Measurements from ENCODE around the gene SUDS3. TPM values are rescaled to one million over a fixed set of nuclear protein-coding genes. Genes with fewer than 3 reads are reported as not detected.

The SUDS3 gene
- polyA plus RNA-seq, 1 of the 3 experiments (the other 2 are of a cell fraction), result 15.0 TPM

- 18% methylated on average over 4 of the region's 4 CpGs for WGBS (ENCODE audit: low lambda C conversion rate)
- DNase-seq, result no peak
- H3F3A ChIP-seq (replicated peaks; ENCODE audit: insufficient read depth), result no peaks in the 10 kb centered on the region
- H3K36me3 ChIP-seq (replicated peaks in 1 of 2; ENCODE audit: control insufficient read depth in 1 of 2, insufficient read depth in 2 of 2, low read length in 1 of 2), result no peaks in the 10 kb centered on the region
- H3K9ac ChIP-seq, result no peak overlapping the region
- H3K4me1 ChIP-seq (ENCODE audit: control insufficient read depth in 1 of 2, insufficient read depth in 2 of 2, low read depth in 1 of 2, low read length in 1 of 2), result no peaks in the 10 kb centered on the region; a peak in 1 of 4 replicates
- no peak overlapping the region for H3K4me2 ChIP-seq
- H3K27ac ChIP-seq (ENCODE audit: low read depth in 2 of 2, low read length in 1 of 2), result no peak overlapping the region
- H3K79me2 ChIP-seq (ENCODE audit: insufficient read depth), result no peaks in the 10 kb centered on the region
- H3K9me3 ChIP-seq, result no peaks in the 10 kb centered on the region
- ChIA-PET CTCF (no interaction called here), POLR2A (no interaction called here)
- H3K9me2 ChIP-seq, result no peaks in the 10 kb centered on the region
- H2AFZ ChIP-seq (ENCODE audit: low read depth), result no peak overlapping the region
- no peak overlapping the region for H3K4me3 ChIP-seq (ENCODE audit: low read depth in 2 of 2, low read length in 1 of 2)
- no peaks in the 10 kb centered on the region for H3K27me3 ChIP-seq (ENCODE audit: insufficient read depth)
- no peak for TF ChIP-seq MXI1 (IDR thresholded peaks at IDR 0.05; ENCODE audit: low read depth, low read length)
- H4K20me1 ChIP-seq (ENCODE audit: insufficient read depth), result no peaks in the 10 kb centered on the region
These were observed 69.9 kb downstream of the SUDS3 start for GRCh38 chr12:118446247-118446646.

GRCh38 chr12:118447181-118447580 is 70.8 kb downstream of the SUDS3 start:
- Histone ChIP-seq H3K9me2 (no peaks in the 10 kb centered on the region), H3F3A (replicated peaks; ENCODE audit: insufficient read depth) (no peaks in the 10 kb centered on the region), H3K9ac (no peak overlapping the region), H2AFZ (ENCODE audit: low read depth) (no peak overlapping the region), H4K20me1 (ENCODE audit: insufficient read depth) (no peaks in the 10 kb centered on the region), H3K9me3 (no peaks in the 10 kb centered on the region), H3K79me2 (ENCODE audit: insufficient read depth) (no peaks in the 10 kb centered on the region), H3K4me1 (ENCODE audit: control insufficient read depth in 1 of 2, insufficient read depth in 2 of 2, low read depth in 1 of 2, low read length in 1 of 2) (no peaks in the 10 kb centered on the region), H3K4me3 (ENCODE audit: low read depth in 2 of 2, low read length in 1 of 2) (no peak overlapping the region), H3K36me3 (replicated peaks in 1 of 2; ENCODE audit: control insufficient read depth in 1 of 2, insufficient read depth in 2 of 2, low read length in 1 of 2) (no peaks in the 10 kb centered on the region), H3K27me3 (ENCODE audit: insufficient read depth) (no peaks in the 10 kb centered on the region), H3K27ac (ENCODE audit: low read depth in 2 of 2, low read length in 1 of 2) (no peak overlapping the region), H3K4me2 (no peak overlapping the region)
- 23% methylated on average over 4 of the region's 4 CpGs for WGBS (ENCODE audit: low lambda C conversion rate)
- TF ChIP-seq FOXJ3 (CRISPR knock-in tag; IDR thresholded peaks at IDR 0.05) (no peak), FOXM1 (IDR thresholded peaks at IDR 0.05; ENCODE audit: low read depth) (no peak), TCF12 (IDR thresholded peaks at IDR 0.05) (no peak), USF2 (IDR thresholded peaks at IDR 0.05; ENCODE audit: borderline replicate concordance, low read depth, low read length) (no peak), RFX5 (IDR thresholded peaks at IDR 0.05; ENCODE audit: low read length) (no peak), SIN3A (IDR thresholded peaks at IDR 0.05; ENCODE audit: borderline replicate concordance, low read depth, low read length) (no peak), USF1 (IDR thresholded peaks at IDR 0.05; ENCODE audit: borderline replicate concordance, low read depth) (no peak), FOSL2 (IDR thresholded peaks at IDR 0.05; ENCODE audit: borderline replicate concordance, low read depth) (no peak), NRF1 (IDR thresholded peaks at IDR 0.05; ENCODE audit: low read depth, low read length) (no peak), TAF1 (IDR thresholded peaks at IDR 0.05; ENCODE audit: borderline replicate concordance, low read depth, low read length) (no peak), EZH2phosphoT487 (IDR thresholded peaks at IDR 0.05; ENCODE audit: borderline replicate concordance, low read depth) (no peak), YY1 (IDR thresholded peaks at IDR 0.05; ENCODE audit: low read depth) (no peak), NFIC (IDR thresholded peaks at IDR 0.05; ENCODE audit: borderline replicate concordance) (no peak), ZBTB33 (IDR thresholded peaks at IDR 0.05; ENCODE audit: borderline replicate concordance, low read depth) (no peak), SMC3 (IDR thresholded peaks at IDR 0.05; ENCODE audit: low read depth, low read length) (no peak), RCOR1 (IDR thresholded peaks at IDR 0.05; ENCODE audit: low read length) (no peak)
- DNase-seq, result no peak
- CTCF ChIA-PET, result no interaction called here
- POLR2A ChIA-PET, result no interaction called here
